Stromal cell of bone marrow (primary cell): ENCODE measurements around the gene PRDX1.

Experiments used
- DNase-seq: peaks from one replicate; pipeline ENCODE4 v3.0.0-alpha.2; 2012; ENCODE audit warnings: low read depth

Gene PRDX1

GRCh38 chr1:45521413-45522323 is at the start of gene PRDX1:
PRDX1 (minus strand) TSS chr1:45521884; CDS start chr1:45519043, 2,841 bp downstream.
- DNase-seq: peak; percentile 91

- no peak for DNase-seq
Observed at GRCh38 chr1:45570631-45571030, 48.9 kb upstream of the PRDX1 start.

- DNase-seq: peak; percentile 54
Observed at GRCh38 chr1:45569962-45570581, 48.4 kb upstream of the PRDX1 start.

- DNase-seq: no peak
Observed at GRCh38 chr1:45569571-45569961, 47.9 kb upstream of the PRDX1 start.

- no peak for DNase-seq
Observed at GRCh38 chr1:45568421-45568820, 46.7 kb upstream of the PRDX1 start.

GRCh38 chr1:45567911-45568310 is 46.2 kb upstream of the PRDX1 start:
- DNase-seq: no peak

- DNase-seq: no peak
Observed at GRCh38 chr1:45566722-45567121, 45.0 kb upstream of the PRDX1 start.

- DNase-seq: peak; percentile 43
Observed at GRCh38 chr1:45563843-45564242, 42.2 kb upstream of the PRDX1 start.

GRCh38 chr1:45557422-45557944 is 35.8 kb upstream of the PRDX1 start:
- no peak for DNase-seq

- no peak for DNase-seq
Observed at GRCh38 chr1:45554198-45554597, 32.5 kb upstream of the PRDX1 start.

GRCh38 chr1:45552331-45552730 is 30.6 kb upstream of the PRDX1 start:
- DNase-seq: no peak

GRCh38 chr1:45551684-45552083 is 30.0 kb upstream of the PRDX1 start:
- no peak for DNase-seq

- DNase-seq: peak; percentile 65
Observed at GRCh38 chr1:45550401-45551351, 29.0 kb upstream of the PRDX1 start, which contains the start of gene AKR1A1. AKR1A1 (plus strand) TSS chr1:45550826; CDS start chr1:45561795, 10,969 bp downstream.

GRCh38 chr1:45545553-45546310 is 24.0 kb upstream of the PRDX1 start:
- no peak for DNase-seq

GRCh38 chr1:45545019-45545493 is 23.4 kb upstream of the PRDX1 start:
- DNase-seq: no peak

GRCh38 chr1:45544530-45544929 is 22.8 kb upstream of the PRDX1 start:
- no peak for DNase-seq

- no peak for DNase-seq
Observed at GRCh38 chr1:45543581-45544417, 22.1 kb upstream of the PRDX1 start.

GRCh38 chr1:45542591-45542990 is 20.9 kb upstream of the PRDX1 start:
- DNase-seq: no peak

GRCh38 chr1:45541193-45541592 is 19.5 kb upstream of the PRDX1 start:
- no peak for DNase-seq

- no peak for DNase-seq
Observed at GRCh38 chr1:45536886-45537285, 15.2 kb upstream of the PRDX1 start.
